ENCODE results near the gene MUCL1.
"Not testable (repeated sequence)": the region's sequence is repeated elsewhere in the genome, so short reads cannot be mapped to it uniquely, and the experiment has no call there.

MUCL1 gene

GRCh38 chr12:54853933-54854538 is at the start of gene MUCL1:
MUCL1 (plus strand) TSS chr12:54854516; CDS start chr12:54854583, 67 bp downstream.
- DNase-seq, result peak; percentile 64

- DNase-seq, result no peak
Measured at GRCh38 chr12:54821676-54822075, 32.6 kb upstream of the MUCL1 start.

- DNase-seq, result no peak
Measured at GRCh38 chr12:54824402-54824801, 29.9 kb upstream of the MUCL1 start.

GRCh38 chr12:54829511-54829910 is 24.8 kb upstream of the MUCL1 start:
- no peak for DNase-seq

- DNase-seq, result no peak
Measured at GRCh38 chr12:54830199-54830598, 24.1 kb upstream of the MUCL1 start.

- DNase-seq, result no peak
Measured at GRCh38 chr12:54831631-54832030, 22.7 kb upstream of the MUCL1 start.

GRCh38 chr12:54840244-54840865 is 14.0 kb upstream of the MUCL1 start:
- DNase-seq, result peak; percentile 19

GRCh38 chr12:54857406-54857805 is 3.1 kb downstream of the MUCL1 start:
- DNase-seq, result no peak

- no peak for DNase-seq
Measured at GRCh38 chr12:54858562-54858961, 4.2 kb downstream of the MUCL1 start.

- DNase-seq, result no peak
Measured at GRCh38 chr12:54859502-54859901, 5.2 kb downstream of the MUCL1 start.

GRCh38 chr12:54861927-54862326 is 7.6 kb downstream of the MUCL1 start:
- no peak for DNase-seq

GRCh38 chr12:54863948-54864618 is 9.8 kb downstream of the MUCL1 start:
- no peak for DNase-seq

- DNase-seq, result no peak
Measured at GRCh38 chr12:54865683-54866324, 11.5 kb downstream of the MUCL1 start.

GRCh38 chr12:54868690-54869089 is 14.4 kb downstream of the MUCL1 start:
- DNase-seq, result no peak

GRCh38 chr12:54870048-54870447 is 15.7 kb downstream of the MUCL1 start:
- no peak for DNase-seq

- DNase-seq, result no peak
Measured at GRCh38 chr12:54870617-54871016, 16.3 kb downstream of the MUCL1 start.

- no peak for DNase-seq
Measured at GRCh38 chr12:54879150-54879549, 24.8 kb downstream of the MUCL1 start.

- no peak for DNase-seq
Measured at GRCh38 chr12:54879579-54879978, 25.3 kb downstream of the MUCL1 start.

- no peak for DNase-seq
Measured at GRCh38 chr12:54882079-54882478, 27.8 kb downstream of the MUCL1 start.

- not testable (repeated sequence) for DNase-seq
Measured at GRCh38 chr12:54882597-54882996, 28.3 kb downstream of the MUCL1 start.

- not testable (repeated sequence) for DNase-seq
Measured at GRCh38 chr12:54888428-54888827, 34.1 kb downstream of the MUCL1 start.

GRCh38 chr12:54890339-54890738 is 36.0 kb downstream of the MUCL1 start:
- peak; percentile 39 for DNase-seq

- no peak for DNase-seq
Measured at GRCh38 chr12:54891717-54892478, 37.6 kb downstream of the MUCL1 start.

All from eye (tissue), 1 donor.